GM23248 (cell line): ENCODE measurements around the gene COG5.

ENCODE experiments used
- EZH2 ChIP-seq: fragments of 200-600 bp; sonication (generic); IDR thresholded peaks from 2 replicates; pipeline ENCODE4 v1.6.1; 2018; ENCODE audit warnings: antibody characterized with exemption, mild to moderate bottlenecking; ENCODE audit not compliant: insufficient read depth, poor library complexity, severe bottlenecking
- EZH2phosphoT487 ChIP-seq: fragments of 200-600 bp; sonication (generic); IDR thresholded peaks from 2 replicates; pipeline ENCODE4 v1.6.1; 2018; ENCODE audit warnings: antibody characterized with exemption, moderate library complexity, mild to moderate bottlenecking, low read depth; ENCODE audit not compliant: insufficient read depth

GRCh38 chr7:107291434-107291833 is 272.3 kb downstream of the COG5 start:
- TF ChIP-seq EZH2 (no peak), EZH2phosphoT487 (no peak)
